ENCODE measurements around the gene CRK.

- TF ChIP-seq GATA2 (IDR thresholded peaks at IDR 0.05; ENCODE audit: low read depth, low read length) (no peak), GATA3 (IDR thresholded peaks at IDR 0.05; ENCODE audit: low read depth, low read length) (no peak)
Measured at GRCh38 chr17:1398931-1399678, 56.9 kb downstream of the CRK start.
